ENCODE results near the gene C8B. TPM values are rescaled to one million over a fixed set of nuclear protein-coding genes. Genes with fewer than 3 reads are reported as not detected.

C8B gene
- total RNA-seq, 1 experiment from 2014 or later: not detected

DNA sequence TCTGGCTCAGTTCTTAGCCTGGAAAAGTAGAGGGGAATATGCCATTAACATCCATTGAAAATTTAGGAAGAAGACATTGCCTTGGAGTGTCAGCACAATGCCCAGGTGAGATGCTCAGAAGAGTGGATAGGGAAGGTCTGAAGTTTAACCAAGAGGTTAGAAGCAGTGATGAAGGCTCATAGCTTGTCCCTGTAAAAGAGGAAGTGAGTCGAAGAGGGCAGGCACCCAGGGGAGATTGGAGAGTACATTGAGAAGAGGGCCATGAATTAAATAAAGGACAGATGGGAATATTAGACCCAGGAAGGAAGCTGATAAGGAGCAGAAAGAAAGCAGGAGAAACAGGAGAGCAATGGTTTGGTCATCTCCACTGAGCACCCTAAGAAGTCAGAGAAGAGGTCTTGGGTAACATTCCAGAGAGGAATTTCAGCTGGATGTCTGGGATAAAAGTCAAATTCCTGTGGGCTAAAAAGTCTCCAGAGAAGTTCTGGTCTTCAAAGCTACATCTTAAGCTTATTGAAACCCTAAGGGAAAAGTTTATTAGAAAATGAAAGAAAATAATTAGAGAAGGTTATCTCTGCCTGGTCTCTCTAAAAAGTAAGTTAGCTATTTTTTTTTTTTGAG, 17.3 kb downstream of the C8B start:
- Histone ChIP-seq H4K91ac (ENCODE audit: insufficient read length, low read depth, low read length) (no peak overlapping the region), H2BK20ac (ENCODE audit: low read depth, low read length, poor library complexity, severe bottlenecking) (no peak overlapping the region), H3K27ac (ENCODE audit: insufficient read length, low read depth, low read length) (no peak overlapping the region), H2BK120ac (ENCODE audit: low read depth, low read length, poor library complexity, severe bottlenecking) (no peak overlapping the region), H4K20me1 (ENCODE audit: control insufficient read depth, insufficient read depth, insufficient read length) (no peaks in the 10 kb centered on the region), H4K5ac (ENCODE audit: insufficient read length, low read depth, low read length) (no peak overlapping the region), H3K9ac (ENCODE audit: extremely low read depth, insufficient read length, low read length) (no peak overlapping the region), H3K23me2 (ENCODE audit: insufficient read length, low read depth, low read length, poor library complexity, severe bottlenecking) (no peaks in the 10 kb centered on the region), H2AK5ac (ENCODE audit: insufficient read length, low read length) (no peak overlapping the region), H2BK15ac (ENCODE audit: low read depth, low read length) (no peak overlapping the region), H3K4me1 (ENCODE audit: insufficient read depth, low read length) (no peaks in the 10 kb centered on the region), H3K27me3 (ENCODE audit: insufficient read depth, low read length) (no peaks in the 10 kb centered on the region), H3K9me3 (ENCODE audit: control insufficient read depth, low read depth, low read length) (no peaks in the 10 kb centered on the region), H3T11ph (ENCODE audit: low read length) (no peak overlapping the region), H3K14ac (ENCODE audit: insufficient read depth, low read length) (no peak overlapping the region), H3K79me2 (ENCODE audit: insufficient read depth, low read length) (no peaks in the 10 kb centered on the region), H3K4me2 (ENCODE audit: insufficient read depth, insufficient read length, low read length) (no peak overlapping the region), H3K23ac (ENCODE audit: insufficient read length, low read depth, low read length) (no peak overlapping the region), H3K79me1 (ENCODE audit: insufficient read depth, low read depth, low read length, poor library complexity, severe bottlenecking) (no peaks in the 10 kb centered on the region), H3K18ac (ENCODE audit: insufficient read length, low read depth, low read length) (no peak overlapping the region), H3K4ac (ENCODE audit: low read depth, low read length) (no peak overlapping the region), H2BK12ac (ENCODE audit: insufficient read length, low read depth, low read length) (no peak overlapping the region), H4K8ac (replicated peaks; ENCODE audit: insufficient read length, low read depth, low read length) (no peak overlapping the region), H3K56ac (ENCODE audit: insufficient read length, low read depth, low read length) (no peak overlapping the region), H2BK5ac (ENCODE audit: insufficient read length, low read length) (no peak overlapping the region), H2AFZ (ENCODE audit: low read length) (no peak overlapping the region)
- TF ChIP-seq, protein P1, sequence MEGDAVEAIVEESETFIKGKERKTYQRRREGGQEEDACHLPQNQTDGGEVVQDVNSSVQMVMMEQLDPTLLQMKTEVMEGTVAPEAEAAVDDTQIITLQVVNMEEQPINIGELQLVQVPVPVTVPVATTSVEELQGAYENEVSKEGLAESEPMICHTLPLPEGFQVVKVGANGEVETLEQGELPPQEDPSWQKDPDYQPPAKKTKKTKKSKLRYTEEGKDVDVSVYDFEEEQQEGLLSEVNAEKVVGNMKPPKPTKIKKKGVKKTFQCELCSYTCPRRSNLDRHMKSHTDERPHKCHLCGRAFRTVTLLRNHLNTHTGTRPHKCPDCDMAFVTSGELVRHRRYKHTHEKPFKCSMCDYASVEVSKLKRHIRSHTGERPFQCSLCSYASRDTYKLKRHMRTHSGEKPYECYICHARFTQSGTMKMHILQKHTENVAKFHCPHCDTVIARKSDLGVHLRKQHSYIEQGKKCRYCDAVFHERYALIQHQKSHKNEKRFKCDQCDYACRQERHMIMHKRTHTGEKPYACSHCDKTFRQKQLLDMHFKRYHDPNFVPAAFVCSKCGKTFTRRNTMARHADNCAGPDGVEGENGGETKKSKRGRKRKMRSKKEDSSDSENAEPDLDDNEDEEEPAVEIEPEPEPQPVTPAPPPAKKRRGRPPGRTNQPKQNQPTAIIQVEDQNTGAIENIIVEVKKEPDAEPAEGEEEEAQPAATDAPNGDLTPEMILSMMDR (conservative IDR thresholded peaks at IDR 0.05): no peak
- peaks cover 9% of the 10 kb centered on the region for H3K27me3 Mint-ChIP-seq (ENCODE audit: low read depth)
- H3K4me1 Mint-ChIP-seq: no peaks in the 10 kb centered on the region
- no peak overlapping the region for H3K4me3 Mint-ChIP-seq
- WGBS (ENCODE audit: extremely low coverage, insufficient read length, low lambda C conversion rate): no CpG with 5 or more reads among the region's 1 CpG
- H3K36me3 Mint-ChIP-seq (ENCODE audit: insufficient read depth in 1 of 3, low read depth in 3 of 3): no peaks in the 10 kb centered on the region
- H3K9me3 Mint-ChIP-seq: no peaks in the 10 kb centered on the region
- H3K27ac Mint-ChIP-seq: no peak overlapping the region
- DNase-seq: no peak

Measured in H9 (cell line).